HEK293 (cell line): ENCODE measurements around the gene MTHFD1.

ENCODE experiments used
- CTCF ChIA-PET: fragments of 350-600 bp; formaldehyde crosslinking; extraction: SDS; loops from one replicate; lab custom pipeline; 2021; ENCODE audit warnings: antibody characterized with exemption; lab: Yijun Ruan, JAX
- POLR2A ChIA-PET: fragments of 300-600 bp; formaldehyde crosslinking; extraction: SDS; loops from one replicate; lab custom pipeline; 2020; ENCODE audit warnings: antibody characterized with exemption, inconsistent platforms; lab: Yijun Ruan, JAX
- H3K27ac ChIP-seq: fragments of 200-500 bp; sonication (Bioruptor generic); 2 replicates; pipeline ENCODE4 v1.5.1; 2014; ENCODE audit warnings: low read depth, low read length, control low read depth, inconsistent platforms; ENCODE audit errors: extremely low read depth
- H3K36me3 ChIP-seq, 2 experiments: fragments of 200-500 bp in 1 of 2; sonication (Bioruptor generic) in 1 of 2; 1 replicate in 1 of 2; 2 replicates in 1 of 2; pipeline ENCODE4 v1.5.1; 2014 to 2017; ENCODE audit warnings: inconsistent platforms in 2 of 2, low read length in 2 of 2; ENCODE audit not compliant: control insufficient read depth in 2 of 2, insufficient read depth in 1 of 2
- H3K4me1 ChIP-seq: fragments of 200-500 bp; sonication (Bioruptor generic); 2 replicates; pipeline ENCODE4 v1.5.1; 2014; ENCODE audit warnings: mild to moderate bottlenecking, low read length, inconsistent platforms; ENCODE audit not compliant: control insufficient read depth, insufficient read depth
- H3K4me3 ChIP-seq: 2 replicates; pipeline ENCODE4 v1.5.1; 2011; ENCODE audit warnings: low read depth, mild to moderate bottlenecking, control low read depth, low read length, moderate library complexity
- H3K9me3 ChIP-seq: fragments of 200-500 bp; sonication (Bioruptor generic); 2 replicates; pipeline ENCODE4 v1.5.1; 2014; ENCODE audit warnings: low read depth, low read length, inconsistent platforms; ENCODE audit not compliant: control insufficient read depth, insufficient read depth
- BCL11A ChIP-seq: fragments of 450-650 bp; formaldehyde crosslinking; IDR thresholded peaks from 2 replicates; pipeline ENCODE4 v1.5.1; 2016; ENCODE audit warnings: low read depth, missing biosample characterization, missing genetic modification characterization
- EGR2 ChIP-seq: fragments of 450-650 bp; formaldehyde crosslinking; IDR thresholded peaks from 2 replicates; pipeline ENCODE4 v1.5.1; 2016; ENCODE audit warnings: low read depth, missing biosample characterization, missing genetic modification characterization
- HOXC10 ChIP-seq: sonication (generic); formaldehyde crosslinking; IDR thresholded peaks from 2 replicates; pipeline ENCODE4 v1.8.1; 2023; ENCODE audit warnings: mild to moderate bottlenecking, missing genetic modification reagents
- PRDM6 ChIP-seq: fragments of 450-650 bp; formaldehyde crosslinking; IDR thresholded peaks from 2 replicates; pipeline ENCODE4 v1.5.1; 2017; ENCODE audit warnings: missing biosample characterization, missing genetic modification characterization
- TCF7L2 ChIP-seq: IDR thresholded peaks from 2 replicates; pipeline ENCODE4 v1.6.1; 2011; ENCODE audit warnings: low read depth, mild to moderate bottlenecking, inconsistent platforms, low read length, moderate library complexity, borderline replicate concordance
- TSHZ1 ChIP-seq: fragments of 450-650 bp; formaldehyde crosslinking; IDR thresholded peaks from 2 replicates; pipeline ENCODE4 v1.5.1; 2016; ENCODE audit warnings: missing biosample characterization, missing genetic modification characterization, borderline replicate concordance
- ZBTB8A ChIP-seq: fragments of 450-650 bp; formaldehyde crosslinking; IDR thresholded peaks from 2 replicates; pipeline ENCODE4 v1.5.1; 2016; ENCODE audit warnings: missing biosample characterization, missing genetic modification characterization
- ZNF148 ChIP-seq: fragments of 450-650 bp; formaldehyde crosslinking; IDR thresholded peaks from 2 replicates; pipeline ENCODE4 v1.5.0; 2017; ENCODE audit warnings: missing biosample characterization, missing genetic modification characterization, borderline replicate concordance
- ZNF223 ChIP-seq: fragments of 450-650 bp; formaldehyde crosslinking; IDR thresholded peaks from 2 replicates; pipeline ENCODE4 v1.5.1; 2016; ENCODE audit warnings: missing biosample characterization, missing genetic modification characterization
- ZNF350 ChIP-seq: fragments of 450-650 bp; formaldehyde crosslinking; IDR thresholded peaks from 2 replicates; pipeline ENCODE4 v1.5.0; 2017; ENCODE audit warnings: missing biosample characterization, mild to moderate bottlenecking, missing genetic modification characterization
- ZNF423 ChIP-seq: fragments of 450-650 bp; formaldehyde crosslinking; IDR thresholded peaks from 2 replicates; pipeline ENCODE4 v1.5.1; 2016; ENCODE audit warnings: missing biosample characterization, missing genetic modification characterization
- ZNF585B ChIP-seq: fragments of 450-650 bp; formaldehyde crosslinking; IDR thresholded peaks from 2 replicates; pipeline ENCODE4 v1.5.1; 2016; ENCODE audit warnings: missing biosample characterization, missing genetic modification characterization
- ZNF621 ChIP-seq: fragments of 450-650 bp; formaldehyde crosslinking; IDR thresholded peaks from 2 replicates; pipeline ENCODE4 v1.5.1; 2017; ENCODE audit warnings: missing biosample characterization, missing genetic modification characterization
- ZNF76 ChIP-seq: fragments of 450-650 bp; formaldehyde crosslinking; IDR thresholded peaks from 2 replicates; pipeline ENCODE4; 2016; ENCODE audit warnings: low read depth, missing biosample characterization, missing genetic modification characterization, borderline replicate concordance

MTHFD1 gene

GRCh38 chr14:64349741-64350490, 38.2 kb upstream of the MTHFD1 start:
- Histone ChIP-seq H3K4me1 (no peaks in the 10 kb centered on the region), H3K4me3 (no peak overlapping the region), H3K36me3 (no peaks in the 10 kb centered on the region; a peak in 1 of 3 replicates), H3K9me3 (no peaks in the 10 kb centered on the region), H3K27ac (no peak overlapping the region)
- POLR2A ChIA-PET = no interaction called here
- CTCF ChIA-PET = interaction anchor here (0.6 to 1.1 kb wide), 3 partner anchors 80 to 542 kb away, joined by 3 read pairs; no protein-coding TSS in a partner anchor
- TF ChIP-seq HOXC10 (CRISPR knock-in tag) = no peak
- no peak for TF ChIP-seq ZNF423 (tag by site-specific recombination)
- TF ChIP-seq ZNF76 (tag by site-specific recombination) = no peak
- TF ChIP-seq, all 188 proteins: peak for 0

- H3K4me1 ChIP-seq = no peaks in the 10 kb centered on the region
- ChIA-PET CTCF (interaction anchor here (0.7 kb wide), 1 partner anchor 19 kb away, joined by 3 read pairs; no protein-coding TSS in a partner anchor), POLR2A (no interaction called here)
- TF ChIP-seq PRDM6 (tag by site-specific recombination) (no peak), EGR2 (no peak), BCL11A (no peak), ZBTB8A (tag by site-specific recombination) (no peak), ZNF350 (tag by site-specific recombination) (no peak), ZNF585B (tag by site-specific recombination) (no peak), ZNF621 (no peak), TCF7L2 (no peak), ZNF223 (tag by site-specific recombination) (no peak), ZNF148 (no peak), TSHZ1 (tag by site-specific recombination) (no peak)
- no peaks in the 10 kb centered on the region for H3K9me3 ChIP-seq
- no peak overlapping the region for H3K4me3 ChIP-seq
- H3K36me3 ChIP-seq = no peaks in the 10 kb centered on the region
- H3K27ac ChIP-seq = no peak overlapping the region
These were observed 24.8 kb upstream of the MTHFD1 start for GRCh38 chr14:64363265-64363846.
